IMR-90 (cell line): ENCODE results near the gene EIF2S2. TPM values are rescaled to one million over a fixed set of nuclear protein-coding genes. Genes with fewer than 3 reads are reported as not detected.

Source experiments
- ATAC-seq: fragments of 200-7000 bp; cut with Tn5 transposase; 2 replicates; pipeline ENCODE4 v1.9.1; 2020; ENCODE audit warnings: low read depth, mild to moderate bottlenecking, moderate library complexity
- BruUV-seq: library from RNA; stranded (reverse); fragments of 400-500 nt; replicated peaks from 2 replicates; lab custom pipeline; 2021; lab: Mats Ljungman, UMichigan
- CTCF ChIA-PET: fragments of 300-600 bp; formaldehyde crosslinking; extraction: SDS; loops from one replicate; lab custom pipeline; 2021; ENCODE audit warnings: antibody characterized with exemption; lab: Yijun Ruan, JAX
- POLR2A ChIA-PET: fragments of 300-600 bp; sonication (Branson Sonifier 250); formaldehyde crosslinking; loops from one replicate; lab custom pipeline; 2022; ENCODE audit warnings: antibody characterized with exemption; ENCODE audit not compliant: unreplicated experiment; lab: Charles Lee
- DNase-seq: peaks from one replicate; pipeline ENCODE4 v3.0.0; 2013
- H2AFZ ChIP-seq: replicated peaks from 2 replicates; pipeline ENCODE3; 2013; ENCODE audit warnings: low read length, mild to moderate bottlenecking; ENCODE audit not compliant: poor library complexity
- H2AK5ac ChIP-seq: 2 replicates; pipeline ENCODE4 v1.6.1; 2013; ENCODE audit warnings: low read depth, low read length, inconsistent platforms
- H2AK9ac ChIP-seq: replicated peaks from 2 replicates; pipeline ENCODE3; 2013; ENCODE audit warnings: mild to moderate bottlenecking, low read depth, low read length, moderate library complexity; ENCODE audit not compliant: poor library complexity
- H2BK120ac ChIP-seq: 2 replicates; pipeline ENCODE4 v1.6.1; 2013; ENCODE audit warnings: low read depth, low read length, inconsistent platforms
- H2BK15ac ChIP-seq: 3 replicates; pipeline ENCODE4 v1.6.1; 2013; ENCODE audit warnings: low read depth, low read length, inconsistent platforms
- H2BK20ac ChIP-seq: 2 replicates; pipeline ENCODE4 v1.6.1; 2013; ENCODE audit warnings: low read depth, mild to moderate bottlenecking, inconsistent platforms, low read length, moderate library complexity
- H2BK5ac ChIP-seq: 2 replicates; pipeline ENCODE4 v1.6.1; 2013; ENCODE audit warnings: mild to moderate bottlenecking, low read depth, low read length, inconsistent platforms; ENCODE audit not compliant: poor library complexity, severe bottlenecking
- H3K14ac ChIP-seq: replicated peaks from 2 replicates; pipeline ENCODE4 v1.6.1; 2013; ENCODE audit warnings: low read depth, low read length, inconsistent platforms
- H3K18ac ChIP-seq: 2 replicates; pipeline ENCODE4 v1.6.1; 2013; ENCODE audit warnings: low read depth, low read length, control low read depth
- H3K23ac ChIP-seq: 2 replicates; pipeline ENCODE4 v1.6.1; 2013; ENCODE audit warnings: low read depth, low read length, inconsistent platforms
- H3K27ac ChIP-seq: 2 replicates; pipeline ENCODE4 v1.5.1; 2013; ENCODE audit warnings: mild to moderate bottlenecking, control low read depth, low read length; ENCODE audit not compliant: insufficient read depth
- H3K27me3 ChIP-seq: 2 replicates; pipeline ENCODE4 v1.6.1; 2013; ENCODE audit warnings: low read length; ENCODE audit not compliant: control insufficient read depth, insufficient read depth
- H3K36me3 ChIP-seq: 2 replicates; pipeline ENCODE4 v1.6.1; 2013; ENCODE audit warnings: low read length, mixed read lengths; ENCODE audit not compliant: control insufficient read depth, insufficient read depth
- H3K4ac ChIP-seq: 2 replicates; pipeline ENCODE4 v1.6.1; 2013; ENCODE audit warnings: low read depth, low read length, inconsistent platforms
- H3K4me1 ChIP-seq: 2 replicates; pipeline ENCODE4 v1.6.1; 2013; ENCODE audit warnings: low read length, mixed read lengths; ENCODE audit not compliant: control insufficient read depth, insufficient read depth
- H3K4me2 ChIP-seq: 2 replicates; pipeline ENCODE4 v1.6.1; 2013; ENCODE audit warnings: low read depth, mild to moderate bottlenecking, control low read depth, low read length, moderate library complexity
- H3K4me3 ChIP-seq: 2 replicates; pipeline ENCODE4 v1.5.1; 2013; ENCODE audit warnings: low read depth, mild to moderate bottlenecking, control low read depth, low read length, moderate library complexity; ENCODE audit not compliant: insufficient read depth
- H3K56ac ChIP-seq: 2 replicates; pipeline ENCODE4 v1.6.1; 2013; ENCODE audit warnings: low read length, inconsistent platforms; ENCODE audit not compliant: insufficient read depth; ENCODE audit errors: extremely low read depth
- H3K79me1 ChIP-seq, 2 experiments: 2 replicates each; pipeline ENCODE4 v1.6.1; 2013; ENCODE audit warnings: low read length in 2 of 2, inconsistent platforms in 1 of 2, low read depth in 1 of 2
- H3K9ac ChIP-seq: 2 replicates; pipeline ENCODE4 v1.6.1; 2013; ENCODE audit warnings: low read depth, low read length, control low read depth
- H3K9me1 ChIP-seq: 2 replicates; pipeline ENCODE4 v1.6.1; 2013; ENCODE audit warnings: low read length, inconsistent platforms; ENCODE audit not compliant: insufficient read depth
- H3K9me3 ChIP-seq: 2 replicates; pipeline ENCODE4 v1.6.1; 2013; ENCODE audit warnings: low read length; ENCODE audit not compliant: control insufficient read depth, insufficient read depth
- H4K20me1 ChIP-seq: 2 replicates; pipeline ENCODE4 v1.6.1; 2013; ENCODE audit warnings: low read length, inconsistent platforms; ENCODE audit not compliant: insufficient read depth
- H4K5ac ChIP-seq: 2 replicates; pipeline ENCODE4 v1.6.1; 2013; ENCODE audit warnings: mild to moderate bottlenecking, low read depth, low read length, control low read depth
- H4K8ac ChIP-seq, 2 experiments: 2 replicates each; pipeline ENCODE4 v1.6.1; 2013; ENCODE audit warnings: low read depth in 2 of 2, low read length in 2 of 2, control low read depth in 1 of 2, inconsistent platforms in 1 of 2
- H4K91ac ChIP-seq: 2 replicates; pipeline ENCODE4 v1.6.1; 2013; ENCODE audit warnings: low read depth, low read length, inconsistent platforms; ENCODE audit not compliant: insufficient read depth
- MAZ ChIP-seq: IDR thresholded peaks from 2 replicates; pipeline ENCODE4 v1.6.1; 2012; ENCODE audit warnings: low read depth, mild to moderate bottlenecking, low read length, improper control_type of control experiment, moderate library complexity, borderline replicate concordance
- RFX5 ChIP-seq: IDR thresholded peaks from 2 replicates; pipeline ENCODE4 v1.8.0; 2012; ENCODE audit warnings: low read depth, mild to moderate bottlenecking, low read length, moderate library complexity
- dilution Hi-C: fragments of 300-500 bp; cut with HindIII; formaldehyde crosslinking; loops from one replicate; pipeline ENCODE4 v1.14.3; 2018; ENCODE audit warnings: low sequenced_read_pairs; ENCODE audit not compliant: unreplicated experiment
- in situ Hi-C: fragments of 300-500 bp; cut with MboI; formaldehyde crosslinking; loops from 3 replicates; pipeline ENCODE4 v1.14.3; 2019; ENCODE audit warnings: low sequenced_read_pairs, inconsistent platforms, mixed read lengths
- intact Hi-C: fragments of 100-400 bp; cut with micrococcal nuclease; formaldehyde crosslinking; loops from 2 replicates; pipeline ENCODE4 v1.10.0; 2022
- polyA plus RNA-seq, 3 experiments: library from polyadenylated mRNA; depleted of rRNA; stranded (reverse); fragments of >200 nt; gene quantifications; 2 replicates each; pipeline ENCODE4 v1.2.3, GENCODE V29; 2012; ENCODE audit warnings: low replicate concordance in 1 of 3
- total RNA-seq: library from RNA; depleted of rRNA; stranded (reverse); fragments of >200 nt; gene quantifications from 2 replicates; pipeline ENCODE4 v1.2.3, GENCODE V29; 2012

Gene EIF2S2
- total and polyA plus RNA-seq, 2 of the 4 experiments (the other 2 are of a cell fraction), result 61.7 to 66.9 TPM

- Histone ChIP-seq H2AFZ (no peak overlapping the region), H3K4me3 (no peak overlapping the region), H3K14ac (no peak overlapping the region), H2BK15ac (no peak overlapping the region), H3K4me2 (no peak overlapping the region), H4K8ac (no peak overlapping the region), H3K4me1 (no peaks in the 10 kb centered on the region), H3K23ac (no peak overlapping the region), H3K27ac (no peak overlapping the region), H4K5ac (no peak overlapping the region), H3K36me3 (no peaks in the 10 kb centered on the region), H2BK5ac (no peak overlapping the region), H3K9me1 (no peaks in the 10 kb centered on the region), H2BK20ac (no peak overlapping the region), H4K91ac (no peak overlapping the region), H3K9ac (no peak overlapping the region), H3K4ac (no peak overlapping the region), H3K79me1 (no peaks in the 10 kb centered on the region), H2AK5ac (no peak overlapping the region), H4K20me1 (no peaks in the 10 kb centered on the region), H3K27me3 (peaks cover 6% of the 10 kb centered on the region), H2AK9ac (no peak overlapping the region), H3K56ac (no peak overlapping the region), H3K9me3 (no peaks in the 10 kb centered on the region), H3K18ac (no peak overlapping the region), H2BK120ac (no peak overlapping the region)
- TF ChIP-seq MAZ (no peak), RFX5 (no peak)
- intact Hi-C loops, result no loop called here
- in situ Hi-C loops, result no loop called here
- ATAC-seq (no peak), DNase-seq (no peak)
- POLR2A ChIA-PET, result interaction anchor here (0.6 to 0.8 kb wide), 2 partner anchors 10 to 729 kb away, joined by 4 to 16 read pairs; no protein-coding TSS in a partner anchor
- CTCF ChIA-PET, result interaction anchor here (0.7 kb wide), 1 partner anchor 58 kb away, joined by 3 read pairs; no protein-coding TSS in a partner anchor
- no TSS peak for BruUV-seq
- dilution Hi-C loops, result no loop called here
These were observed 11.3 kb upstream of the EIF2S2 start for GRCh38 chr20:34123309-34123708.
